T-helper 1 cell (primary cell): ENCODE data around the gene PGF.

Experiments
- DNase-seq, 5 donors: peaks; one replicate each; pipeline ENCODE4 v3.0.0-alpha.2; 2012 to 2020

Gene PGF

GRCh38 chr14:74896400-74896799 is 59.0 kb downstream of the PGF start:
- no peak for DNase-seq

GRCh38 chr14:74893614-74894091 is 61.7 kb downstream of the PGF start:
- DNase-seq, result no peak

- no peak for DNase-seq
Observed at GRCh38 chr14:74892745-74893144, 62.7 kb downstream of the PGF start.

- no peak for DNase-seq
Observed at GRCh38 chr14:74891870-74892269, 63.5 kb downstream of the PGF start.
